HL-60 (cell line): Measurements from ENCODE around the gene ITIH4.

Experiments used
- POLR2AphosphoS5 ChIP-seq: IDR thresholded peaks from 2 replicates; pipeline ENCODE4 v1.6.1; 2012; ENCODE audit warnings: low read depth
- TF ChIP-seq, protein P1 (sequence below): IDR thresholded peaks from one replicate; pipeline ENCODE4 v1.5.1; 2011; ENCODE audit warnings: low read length, control low read depth, inconsistent platforms; ENCODE audit not compliant: insufficient read depth

GRCh38 chr3:52779011-52779836, 51.2 kb downstream of the ITIH4 start:
- TF ChIP-seq, protein P1, sequence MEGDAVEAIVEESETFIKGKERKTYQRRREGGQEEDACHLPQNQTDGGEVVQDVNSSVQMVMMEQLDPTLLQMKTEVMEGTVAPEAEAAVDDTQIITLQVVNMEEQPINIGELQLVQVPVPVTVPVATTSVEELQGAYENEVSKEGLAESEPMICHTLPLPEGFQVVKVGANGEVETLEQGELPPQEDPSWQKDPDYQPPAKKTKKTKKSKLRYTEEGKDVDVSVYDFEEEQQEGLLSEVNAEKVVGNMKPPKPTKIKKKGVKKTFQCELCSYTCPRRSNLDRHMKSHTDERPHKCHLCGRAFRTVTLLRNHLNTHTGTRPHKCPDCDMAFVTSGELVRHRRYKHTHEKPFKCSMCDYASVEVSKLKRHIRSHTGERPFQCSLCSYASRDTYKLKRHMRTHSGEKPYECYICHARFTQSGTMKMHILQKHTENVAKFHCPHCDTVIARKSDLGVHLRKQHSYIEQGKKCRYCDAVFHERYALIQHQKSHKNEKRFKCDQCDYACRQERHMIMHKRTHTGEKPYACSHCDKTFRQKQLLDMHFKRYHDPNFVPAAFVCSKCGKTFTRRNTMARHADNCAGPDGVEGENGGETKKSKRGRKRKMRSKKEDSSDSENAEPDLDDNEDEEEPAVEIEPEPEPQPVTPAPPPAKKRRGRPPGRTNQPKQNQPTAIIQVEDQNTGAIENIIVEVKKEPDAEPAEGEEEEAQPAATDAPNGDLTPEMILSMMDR, result no peak
- TF ChIP-seq POLR2AphosphoS5, result peak; percentile 42; the same call in 1 of the 2 replicates
